ENCODE data around the gene SLC6A3. TPM values are rescaled to one million over a fixed set of nuclear protein-coding genes. Genes with fewer than 3 reads are reported as not detected.
A peak's percentile ranks its signal among the peaks of the same experiment; 100 is the strongest.

The SLC6A3 gene
- total RNA-seq, 1 donor from 2014 or later = 0.16 TPM

DNA sequence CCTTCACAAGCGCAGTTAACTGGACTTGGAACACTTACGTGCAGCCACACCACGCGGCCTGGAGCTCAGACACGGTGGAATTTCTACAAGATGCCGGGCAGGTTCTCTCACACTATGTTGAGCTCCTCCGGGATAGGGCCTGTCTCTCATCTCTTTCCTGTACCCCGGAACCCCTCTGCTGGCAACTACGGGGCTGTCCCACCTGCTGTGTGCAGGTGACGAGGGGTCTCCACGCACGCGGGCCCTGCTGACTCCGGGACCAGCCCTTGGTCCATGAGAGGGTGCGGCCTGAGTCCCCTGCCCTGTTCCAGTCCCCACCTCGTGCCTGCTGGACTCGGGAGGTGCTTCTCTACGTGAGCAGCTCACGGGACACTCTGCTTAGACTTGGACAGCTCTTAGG is 40.1 kb downstream of the SLC6A3 start:
- no peak for ATAC-seq

- ATAC-seq = no peak
Measured at GRCh38 chr5:1404062-1404461, 41.2 kb downstream of the SLC6A3 start.

- no peak for ATAC-seq
Measured at GRCh38 chr5:1402611-1403255, 42.5 kb downstream of the SLC6A3 start.

DNA sequence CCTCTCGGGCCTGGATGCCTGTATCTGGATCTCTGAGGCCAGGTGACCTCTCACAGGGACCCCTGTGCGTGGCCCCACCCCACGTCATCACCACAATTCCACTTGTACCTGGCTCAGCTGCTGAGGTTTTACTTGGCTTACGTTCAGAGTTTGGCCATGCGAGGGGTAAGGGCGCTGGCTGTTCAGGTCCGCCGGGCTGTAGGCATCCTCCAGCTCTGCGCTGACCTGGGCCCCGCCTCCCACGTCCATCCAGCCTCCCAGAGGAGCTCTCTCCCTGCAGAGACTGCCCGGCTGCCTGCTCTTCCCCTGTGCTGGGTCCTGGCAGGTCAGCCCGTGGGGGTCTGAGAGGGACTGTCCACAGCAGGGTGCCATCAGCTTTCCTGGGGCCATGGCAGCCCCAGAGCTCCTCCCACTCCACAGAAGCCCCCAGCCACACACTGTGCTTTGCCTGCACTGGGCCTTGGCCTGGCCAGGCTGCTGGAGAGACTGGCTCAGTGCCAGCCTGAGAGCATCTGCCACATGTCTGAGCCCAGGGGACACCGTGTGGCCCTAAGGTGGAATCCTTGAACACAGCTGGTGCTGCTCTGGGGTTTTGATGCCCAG is 43.6 kb downstream of the SLC6A3 start:
- no peak for ATAC-seq

GRCh38 chr5:1400936-1401335 is 44.3 kb downstream of the SLC6A3 start:
- no peak for ATAC-seq

DNA sequence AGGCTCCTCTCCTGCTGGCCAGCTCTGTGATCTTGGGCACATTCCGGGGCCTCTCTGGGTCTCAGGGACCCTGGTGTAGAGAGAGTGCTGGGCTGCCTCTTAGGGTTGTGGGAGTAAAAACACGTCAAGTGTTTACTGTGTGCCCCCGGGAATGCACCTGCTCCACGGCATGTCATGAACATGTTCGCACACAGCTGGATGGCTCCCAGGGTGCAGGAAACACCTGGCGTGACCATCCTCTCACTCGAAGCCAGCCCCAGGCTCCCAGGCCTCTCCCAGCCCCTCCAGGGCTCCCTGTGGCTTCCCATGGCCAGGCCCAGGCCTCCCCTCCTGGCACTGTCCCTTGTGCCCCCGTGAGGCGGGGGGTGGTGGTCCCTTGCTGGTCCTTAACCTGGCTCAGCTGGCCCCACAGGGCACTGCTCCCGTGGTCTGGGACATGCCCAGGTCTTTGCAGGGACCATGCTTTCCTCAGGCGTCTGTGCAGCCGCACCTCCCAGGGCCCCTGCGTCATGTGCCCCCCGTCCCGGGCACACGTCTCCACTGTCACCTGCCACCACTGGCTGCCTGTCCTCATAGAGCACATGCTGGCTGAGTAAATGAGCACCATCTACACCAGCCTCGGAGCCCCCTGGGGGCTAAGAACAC is 44.9 kb downstream of the SLC6A3 start:
- no peak for ATAC-seq

- no peak for ATAC-seq
Measured at GRCh38 chr5:1399737-1400136, 45.5 kb downstream of the SLC6A3 start.

DNA sequence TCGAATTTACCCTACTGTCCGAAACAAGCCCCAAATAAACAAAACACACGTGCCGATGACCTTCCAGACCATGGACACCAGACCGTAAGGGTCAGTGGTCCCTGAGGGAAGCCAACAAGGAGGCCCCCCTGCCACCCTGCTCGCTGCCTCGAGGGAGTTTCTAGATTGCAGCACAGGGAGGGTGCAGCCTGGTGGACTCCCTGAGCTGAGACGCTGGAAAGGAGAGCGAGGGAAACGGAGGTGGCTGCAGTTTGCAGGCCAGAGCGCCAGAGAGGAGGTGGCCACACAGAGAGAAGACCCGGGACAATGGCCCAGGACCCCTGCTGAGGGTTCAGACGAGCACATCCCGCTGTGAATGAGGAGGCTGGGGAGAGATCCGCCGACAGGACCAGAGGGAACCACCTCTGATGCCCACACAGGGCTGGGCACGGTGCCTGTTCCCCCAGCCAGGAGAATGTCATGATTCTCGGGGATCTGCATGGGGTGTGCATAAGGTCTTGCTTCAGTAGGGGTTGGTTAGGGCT is 48.9 kb downstream of the SLC6A3 start:
- no peak for ATAC-seq

- ATAC-seq = no peak
Measured at GRCh38 chr5:1394881-1395860, 50.1 kb downstream of the SLC6A3 start.

GRCh38 chr5:1393571-1394501 is 51.4 kb downstream of the SLC6A3 start:
- no peak for ATAC-seq

DNA sequence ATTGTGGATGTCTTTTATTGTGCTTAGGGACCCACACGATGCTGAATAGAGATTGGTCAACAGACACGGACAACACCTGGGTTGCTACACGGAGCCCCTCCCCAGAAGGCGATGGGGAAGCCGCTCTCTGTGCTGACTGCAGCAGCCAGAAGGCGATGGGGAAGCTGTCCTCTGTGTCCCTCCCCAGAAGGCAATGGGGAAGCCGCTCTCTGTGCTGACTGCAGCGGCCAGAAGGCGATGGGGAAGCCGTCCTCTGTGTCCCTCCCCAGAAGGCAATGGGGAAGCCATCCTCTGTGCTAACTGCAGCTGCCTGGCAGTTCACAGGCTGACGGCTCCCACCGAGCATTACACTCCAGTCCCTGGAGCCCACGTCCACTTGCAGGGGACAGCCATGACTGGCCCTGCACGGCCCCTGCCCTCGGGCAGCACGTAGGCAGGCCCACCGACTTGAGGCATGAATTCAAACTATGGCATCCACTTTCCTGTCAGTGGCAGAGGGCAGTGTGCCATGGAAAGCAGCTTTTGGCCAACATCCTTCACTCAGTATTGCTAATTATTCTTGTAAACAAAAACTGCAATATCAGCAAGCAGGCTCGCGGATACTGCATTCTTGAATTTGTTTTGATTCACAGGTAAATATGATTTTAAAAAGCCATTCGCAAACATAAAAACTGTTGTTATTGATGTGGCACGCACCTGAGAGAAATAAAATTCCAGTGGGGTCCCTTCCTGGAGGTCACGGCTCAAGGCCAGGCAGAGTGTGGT is 52.3 kb downstream of the SLC6A3 start:
- no peak for ATAC-seq

DNA sequence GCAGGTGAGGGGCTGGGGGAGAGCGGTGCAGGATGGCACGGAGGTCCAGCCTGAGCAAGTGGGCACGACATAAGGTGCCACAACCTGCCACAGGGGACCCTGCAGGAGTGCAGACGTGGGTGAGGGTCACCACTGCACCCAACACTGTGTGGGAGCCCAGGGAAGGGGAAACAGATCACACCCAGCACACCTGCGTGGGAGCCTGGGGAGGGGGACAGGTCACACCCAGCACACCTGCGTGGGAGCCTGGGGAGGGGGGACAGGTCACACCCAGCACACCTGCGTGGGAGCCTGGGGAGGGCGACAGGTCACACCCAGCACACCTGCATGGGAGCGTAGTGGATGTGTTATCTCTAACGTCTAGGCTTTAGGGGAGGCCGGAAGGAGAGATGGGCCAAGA is 53.0 kb downstream of the SLC6A3 start:
- ATAC-seq = no peak

- ATAC-seq = no peak
Measured at GRCh38 chr5:1391691-1392090, 53.5 kb downstream of the SLC6A3 start.

GRCh38 chr5:1390861-1391600 is 54.2 kb downstream of the SLC6A3 start:
- ATAC-seq = no peak

DNA sequence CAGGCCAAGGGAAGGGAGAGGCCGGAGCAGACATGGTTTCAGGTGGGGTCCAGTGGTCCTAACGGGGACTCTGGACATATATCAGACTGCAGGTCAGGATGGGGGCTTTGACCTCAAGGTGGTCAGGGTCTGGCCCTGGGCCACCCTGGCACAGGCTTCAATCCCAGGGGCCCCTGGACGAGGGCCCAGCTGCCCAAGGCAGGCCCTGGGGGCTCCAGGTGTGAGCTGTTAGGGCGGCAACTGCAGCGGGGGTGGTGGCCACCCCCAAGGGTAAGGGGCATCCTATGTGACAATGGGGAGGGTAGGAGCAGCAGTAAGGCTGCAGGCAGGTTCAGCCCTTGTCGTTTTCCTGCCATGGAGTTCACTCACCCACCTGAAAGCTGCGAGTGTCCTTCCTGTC is 54.9 kb downstream of the SLC6A3 start:
- ATAC-seq = no peak

- ATAC-seq = no peak
Measured at GRCh38 chr5:1388383-1388967, 56.8 kb downstream of the SLC6A3 start.

- ATAC-seq = no peak
Measured at GRCh38 chr5:1387876-1388275, 57.4 kb downstream of the SLC6A3 start.

- ATAC-seq = no peak
Measured at GRCh38 chr5:1387059-1387755, 58.0 kb downstream of the SLC6A3 start.

DNA sequence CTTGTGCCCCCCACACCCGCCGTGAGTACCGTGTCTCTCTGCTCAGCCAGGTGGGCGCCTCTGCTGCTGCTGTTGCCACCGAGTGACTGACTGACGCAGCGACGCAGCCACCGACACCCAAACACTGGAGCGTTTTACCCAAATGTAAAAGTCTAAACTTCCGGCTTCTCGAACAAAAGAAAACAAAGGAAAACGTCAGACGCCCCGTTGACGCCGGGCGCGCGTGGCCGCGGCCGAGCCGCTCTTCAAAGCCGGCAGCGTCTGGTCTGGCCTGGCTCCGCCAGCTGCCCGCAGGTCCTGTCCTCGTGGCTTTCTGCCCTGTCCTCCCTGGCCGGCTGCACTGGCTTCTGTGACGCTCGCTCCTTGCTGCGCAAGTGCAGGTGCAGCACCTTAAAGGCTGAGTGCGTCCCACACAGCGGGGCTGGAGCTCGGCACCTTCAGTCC is 58.9 kb downstream of the SLC6A3 start:
- ATAC-seq = peak; percentile 62
